OCI-LY1 (cell line): ENCODE data around the gene ARHGAP32.

ENCODE experiments used
- H2AFZ ChIP-seq: fragments of 200-600 bp; sonication (generic), shearing (Covaris generic); 2 replicates; pipeline ENCODE4 v1.6.0; 2014; ENCODE audit warnings: antibody characterized with exemption, mild to moderate bottlenecking, low read length
- H3F3A ChIP-seq: fragments of 200-600 bp; sonication (generic), shearing (Covaris generic); 2 replicates; pipeline ENCODE4 v1.6.0; 2014; ENCODE audit warnings: mild to moderate bottlenecking, antibody characterized with exemption, low read length, moderate library complexity; ENCODE audit not compliant: insufficient read depth
- H3K27ac ChIP-seq: fragments of 200-600 bp; sonication (generic); 2 replicates; pipeline ENCODE4 v1.5.1; 2014; ENCODE audit warnings: low read length, mixed run types, mild to moderate bottlenecking, low read depth; ENCODE audit not compliant: poor library complexity, severe bottlenecking
- H3K27me3 ChIP-seq: fragments of 200-600 bp; sonication (generic); 2 replicates; pipeline ENCODE4 v1.6.0; 2014; ENCODE audit warnings: antibody characterized with exemption, mild to moderate bottlenecking, low read length, moderate library complexity; ENCODE audit not compliant: insufficient read depth
- H3K36me3 ChIP-seq: fragments of 200-600 bp; sonication (generic); 2 replicates; pipeline ENCODE4 v1.6.1; 2014; ENCODE audit warnings: mild to moderate bottlenecking, antibody characterized with exemption, low read length, moderate library complexity, mixed read lengths; ENCODE audit not compliant: insufficient read depth
- H3K4me1 ChIP-seq: fragments of 200-600 bp; sonication (generic); 2 replicates; pipeline ENCODE4 v1.5.1; 2014; ENCODE audit warnings: mild to moderate bottlenecking, low read length, moderate library complexity; ENCODE audit not compliant: insufficient read depth, severe bottlenecking
- H3K4me2 ChIP-seq: fragments of 200-600 bp; sonication (generic), shearing (Covaris generic); 2 replicates; pipeline ENCODE4 v1.6.1; 2014; ENCODE audit warnings: low read length
- H3K4me3 ChIP-seq: fragments of 200-600 bp; sonication (generic); 2 replicates; pipeline ENCODE4 v1.5.1; 2014; ENCODE audit warnings: low read length, low read depth, mild to moderate bottlenecking, mixed read lengths; ENCODE audit not compliant: poor library complexity, severe bottlenecking
- H3K79me2 ChIP-seq: fragments of 200-600 bp; shearing (Covaris generic); 2 replicates; pipeline ENCODE4 v1.6.1; 2016; ENCODE audit warnings: mixed run types, low read length, mixed read lengths; ENCODE audit not compliant: insufficient read depth
- H3K9ac ChIP-seq: fragments of 200-600 bp; sonication (generic), shearing (Covaris generic); 2 replicates; pipeline ENCODE4 v1.6.1; 2014; ENCODE audit warnings: mild to moderate bottlenecking, low read length, mixed read lengths
- H3K9me2 ChIP-seq: fragments of 200-600 bp; sonication (generic), shearing (Covaris generic); 2 replicates; pipeline ENCODE4 v1.6.1; 2014; ENCODE audit warnings: low read depth, mild to moderate bottlenecking, low read length, mixed read lengths
- H3K9me3 ChIP-seq: fragments of 200-600 bp; shearing (Covaris generic); 2 replicates; pipeline ENCODE4 v1.6.1; 2014; ENCODE audit warnings: low read length, mixed read lengths
- H4K20me1 ChIP-seq: fragments of 200-600 bp; sonication (generic), shearing (Covaris generic); 2 replicates; pipeline ENCODE4 v1.6.0; 2016; ENCODE audit warnings: mild to moderate bottlenecking, low read length; ENCODE audit not compliant: insufficient read depth
- CTCF ChIP-seq: fragments of 200-600 bp; sonication (generic), shearing (Covaris generic); IDR thresholded peaks from 2 replicates; pipeline ENCODE4 v1.5.1; 2017; ENCODE audit warnings: mild to moderate bottlenecking, antibody characterized with exemption, low read length, moderate library complexity, mixed read lengths
- EZH2 ChIP-seq: fragments of 200-600 bp; sonication (generic), shearing (Covaris generic); IDR thresholded peaks from 2 replicates; pipeline ENCODE4 v1.8.0; 2017; ENCODE audit warnings: borderline replicate concordance, mixed run types, mild to moderate bottlenecking, antibody characterized with exemption, low read length, moderate library complexity, mixed read lengths

Gene ARHGAP32

DNA sequence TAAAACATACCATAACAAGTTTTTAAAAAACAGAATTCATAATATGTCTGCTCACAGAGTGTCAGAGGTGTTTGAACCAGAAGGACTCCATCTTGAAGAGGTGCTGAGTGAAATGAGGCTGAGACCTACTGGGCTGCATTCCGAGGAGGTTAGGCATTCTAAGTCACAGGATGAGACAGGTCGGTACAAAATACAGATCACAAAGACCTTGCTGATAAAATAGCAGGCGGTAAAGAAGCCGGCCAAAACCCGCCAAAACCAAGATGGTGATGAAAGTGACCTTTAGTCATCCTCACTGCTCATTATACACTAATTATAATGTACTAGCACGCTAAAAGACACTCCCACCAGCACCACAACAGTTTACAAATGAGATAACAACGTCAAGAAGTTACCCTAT lies 116.4 kb downstream of the ARHGAP32 start:
- Histone ChIP-seq H3K4me2 (no peak overlapping the region), H3K4me1 (no peaks in the 10 kb centered on the region), H3F3A (no peaks in the 10 kb centered on the region), H3K9me3 (no peaks in the 10 kb centered on the region), H3K36me3 (no peaks in the 10 kb centered on the region), H3K27ac (no peak overlapping the region), H3K9me2 (no peaks in the 10 kb centered on the region), H3K27me3 (no peaks in the 10 kb centered on the region), H2AFZ (no peak overlapping the region), H3K9ac (no peak overlapping the region), H3K79me2 (no peaks in the 10 kb centered on the region), H3K4me3 (no peak overlapping the region), H4K20me1 (no peaks in the 10 kb centered on the region)
- TF ChIP-seq CTCF (no peak), EZH2 (no peak)

DNA sequence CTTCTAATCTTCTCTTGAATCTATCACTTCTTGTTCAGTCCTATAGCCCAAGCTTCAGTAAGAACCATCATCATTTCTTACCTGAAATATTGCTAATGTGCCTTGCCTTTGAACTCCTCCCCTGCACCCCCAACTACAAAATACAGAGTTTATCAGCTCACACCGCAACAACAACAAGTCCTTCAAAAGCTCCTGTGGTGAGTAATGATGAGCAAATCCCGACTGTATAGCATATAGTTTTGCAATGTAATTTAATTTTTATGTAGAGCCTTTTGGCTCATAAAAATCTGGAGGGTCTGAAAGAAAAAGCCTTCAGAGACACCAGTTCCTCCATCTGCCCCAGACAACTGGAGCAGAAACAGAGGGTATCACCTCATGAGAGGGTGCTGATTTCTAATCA lies 124.7 kb downstream of the ARHGAP32 start:
- H3K9me3 ChIP-seq: no peaks in the 10 kb centered on the region
- no peaks in the 10 kb centered on the region for H3F3A ChIP-seq
- no peak overlapping the region for H3K27ac ChIP-seq
- no peaks in the 10 kb centered on the region for H3K4me1 ChIP-seq
- no peak overlapping the region for H3K9ac ChIP-seq
- H3K79me2 ChIP-seq: no peaks in the 10 kb centered on the region
- TF ChIP-seq CTCF (no peak), EZH2 (no peak)
- H4K20me1 ChIP-seq: no peaks in the 10 kb centered on the region
- no peaks in the 10 kb centered on the region for H3K9me2 ChIP-seq
- H3K36me3 ChIP-seq: no peaks in the 10 kb centered on the region
- no peak overlapping the region for H3K4me2 ChIP-seq
- H2AFZ ChIP-seq: no peak overlapping the region
- H3K4me3 ChIP-seq: no peak overlapping the region
- H3K27me3 ChIP-seq: no peaks in the 10 kb centered on the region

- Histone ChIP-seq H3K9me3 (no peaks in the 10 kb centered on the region), H3F3A (no peaks in the 10 kb centered on the region), H3K79me2 (no peaks in the 10 kb centered on the region), H3K4me1 (no peaks in the 10 kb centered on the region), H3K9ac (no peak overlapping the region), H3K4me2 (no peak overlapping the region), H2AFZ (no peak overlapping the region), H3K4me3 (no peak overlapping the region), H3K36me3 (no peaks in the 10 kb centered on the region), H3K27ac (no peak overlapping the region), H3K27me3 (no peaks in the 10 kb centered on the region), H4K20me1 (no peaks in the 10 kb centered on the region), H3K9me2 (no peaks in the 10 kb centered on the region)
- no peak for TF ChIP-seq EZH2
- TF ChIP-seq CTCF: no peak
Measured at GRCh38 chr11:129066229-129066628, 125.9 kb downstream of the ARHGAP32 start.
